ENCODE results near the gene KAZN.

KAZN gene

GRCh38 chr1:14648896-14649855 is 50.7 kb downstream of the KAZN start:
- H3K9ac ChIP-seq (ENCODE audit: low read length) = no peak overlapping the region
- H3K36me3 ChIP-seq (ENCODE audit: control insufficient read depth, insufficient read depth, low read length, severe bottlenecking) = no peaks in the 10 kb centered on the region
- H3K9me3 ChIP-seq (ENCODE audit: control insufficient read depth, low read length) = peaks cover 11% of the 10 kb centered on the region
- H3K4me3 ChIP-seq (ENCODE audit: low read length) = no peak overlapping the region
- H3K27me3 ChIP-seq (replicated peaks; ENCODE audit: control insufficient read depth, insufficient read depth, low read length) = no peaks in the 10 kb centered on the region
- no peak for DNase-seq (ENCODE audit: low read depth)
- H3K4me1 ChIP-seq (ENCODE audit: control insufficient read depth, insufficient read depth, low read length) = peaks cover 19% of the 10 kb centered on the region

- H3K9ac ChIP-seq (ENCODE audit: low read length) = no peak overlapping the region
- H3K27me3 ChIP-seq (replicated peaks; ENCODE audit: control insufficient read depth, insufficient read depth, low read length) = no peaks in the 10 kb centered on the region
- H3K36me3 ChIP-seq (ENCODE audit: control insufficient read depth, insufficient read depth, low read length, severe bottlenecking) = no peaks in the 10 kb centered on the region
- no peak overlapping the region for H3K4me3 ChIP-seq (ENCODE audit: low read length)
- H3K4me1 ChIP-seq (ENCODE audit: control insufficient read depth, insufficient read depth, low read length) = peaks cover 19% of the 10 kb centered on the region
- no peak for DNase-seq (ENCODE audit: low read depth)
- H3K9me3 ChIP-seq (ENCODE audit: control insufficient read depth, low read length) = peaks cover 8% of the 10 kb centered on the region
Measured at GRCh38 chr1:14649976-14650375, 51.5 kb downstream of the KAZN start.

- no peak overlapping the region for H3K9ac ChIP-seq (ENCODE audit: low read length)
- no peaks in the 10 kb centered on the region for H3K27me3 ChIP-seq (replicated peaks; ENCODE audit: control insufficient read depth, insufficient read depth, low read length)
- H3K36me3 ChIP-seq (ENCODE audit: control insufficient read depth, insufficient read depth, low read length, severe bottlenecking) = no peaks in the 10 kb centered on the region
- H3K9me3 ChIP-seq (ENCODE audit: control insufficient read depth, low read length) = no peaks in the 10 kb centered on the region
- no peak overlapping the region for H3K4me3 ChIP-seq (ENCODE audit: low read length)
- H3K4me1 ChIP-seq (ENCODE audit: control insufficient read depth, insufficient read depth, low read length) = peaks cover 19% of the 10 kb centered on the region
- no peak for DNase-seq (ENCODE audit: low read depth)
Measured at GRCh38 chr1:14650951-14651350, 52.5 kb downstream of the KAZN start.

- Histone ChIP-seq H3K9me3 (ENCODE audit: control insufficient read depth, low read length) (no peaks in the 10 kb centered on the region), H3K4me1 (ENCODE audit: control insufficient read depth, insufficient read depth, low read length) (peaks cover 18% of the 10 kb centered on the region), H3K27me3 (replicated peaks; ENCODE audit: control insufficient read depth, insufficient read depth, low read length) (no peaks in the 10 kb centered on the region), H3K9ac (ENCODE audit: low read length) (no peak overlapping the region), H3K4me3 (ENCODE audit: low read length) (no peak overlapping the region), H3K36me3 (ENCODE audit: control insufficient read depth, insufficient read depth, low read length, severe bottlenecking) (no peaks in the 10 kb centered on the region)
- no peak for DNase-seq (ENCODE audit: low read depth)
Measured at GRCh38 chr1:14652840-14653239, 54.4 kb downstream of the KAZN start.

GRCh38 chr1:14653461-14653960 is 55.0 kb downstream of the KAZN start:
- Histone ChIP-seq H3K27me3 (replicated peaks; ENCODE audit: control insufficient read depth, insufficient read depth, low read length) (no peaks in the 10 kb centered on the region), H3K36me3 (ENCODE audit: control insufficient read depth, insufficient read depth, low read length, severe bottlenecking) (no peaks in the 10 kb centered on the region), H3K9me3 (ENCODE audit: control insufficient read depth, low read length) (no peaks in the 10 kb centered on the region), H3K4me3 (ENCODE audit: low read length) (no peak overlapping the region), H3K4me1 (ENCODE audit: control insufficient read depth, insufficient read depth, low read length) (peaks cover 12% of the 10 kb centered on the region), H3K9ac (ENCODE audit: low read length) (no peak overlapping the region)
- DNase-seq (ENCODE audit: low read depth) = no peak

GRCh38 chr1:14654554-14654953 is 56.1 kb downstream of the KAZN start:
- Histone ChIP-seq H3K9me3 (ENCODE audit: control insufficient read depth, low read length) (no peaks in the 10 kb centered on the region), H3K36me3 (ENCODE audit: control insufficient read depth, insufficient read depth, low read length, severe bottlenecking) (no peaks in the 10 kb centered on the region), H3K9ac (ENCODE audit: low read length) (no peak overlapping the region), H3K4me1 (ENCODE audit: control insufficient read depth, insufficient read depth, low read length) (peaks cover 3% of the 10 kb centered on the region), H3K27me3 (replicated peaks; ENCODE audit: control insufficient read depth, insufficient read depth, low read length) (no peaks in the 10 kb centered on the region), H3K4me3 (ENCODE audit: low read length) (no peak overlapping the region)
- DNase-seq (ENCODE audit: low read depth) = no peak

GRCh38 chr1:14655385-14655784 is 56.9 kb downstream of the KAZN start:
- H3K9me3 ChIP-seq (ENCODE audit: control insufficient read depth, low read length) = no peaks in the 10 kb centered on the region
- no peak for DNase-seq (ENCODE audit: low read depth)
- no peaks in the 10 kb centered on the region for H3K27me3 ChIP-seq (replicated peaks; ENCODE audit: control insufficient read depth, insufficient read depth, low read length)
- no peak overlapping the region for H3K4me3 ChIP-seq (ENCODE audit: low read length)
- H3K9ac ChIP-seq (ENCODE audit: low read length) = no peak overlapping the region
- no peaks in the 10 kb centered on the region for H3K36me3 ChIP-seq (ENCODE audit: control insufficient read depth, insufficient read depth, low read length, severe bottlenecking)
- peaks cover 3% of the 10 kb centered on the region for H3K4me1 ChIP-seq (ENCODE audit: control insufficient read depth, insufficient read depth, low read length)

- peaks cover 12% of the 10 kb centered on the region for H3K4me1 ChIP-seq (ENCODE audit: control insufficient read depth, insufficient read depth, low read length)
- DNase-seq (ENCODE audit: low read depth) = no peak
- no peak overlapping the region for H3K4me3 ChIP-seq (ENCODE audit: low read length)
- H3K9ac ChIP-seq (ENCODE audit: low read length) = no peak overlapping the region
- no peaks in the 10 kb centered on the region for H3K36me3 ChIP-seq (ENCODE audit: control insufficient read depth, insufficient read depth, low read length, severe bottlenecking)
- H3K9me3 ChIP-seq (ENCODE audit: control insufficient read depth, low read length) = no peaks in the 10 kb centered on the region
- H3K27me3 ChIP-seq (replicated peaks; ENCODE audit: control insufficient read depth, insufficient read depth, low read length) = no peaks in the 10 kb centered on the region
Measured at GRCh38 chr1:14656384-14656937, 58.0 kb downstream of the KAZN start.

- no peaks in the 10 kb centered on the region for H3K9me3 ChIP-seq (ENCODE audit: control insufficient read depth, low read length)
- DNase-seq (ENCODE audit: low read depth) = no peak
- H3K9ac ChIP-seq (ENCODE audit: low read length) = no peak overlapping the region
- no peaks in the 10 kb centered on the region for H3K27me3 ChIP-seq (replicated peaks; ENCODE audit: control insufficient read depth, insufficient read depth, low read length)
- no peak overlapping the region for H3K4me3 ChIP-seq (ENCODE audit: low read length)
- no peaks in the 10 kb centered on the region for H3K36me3 ChIP-seq (ENCODE audit: control insufficient read depth, insufficient read depth, low read length, severe bottlenecking)
- peaks cover 9% of the 10 kb centered on the region for H3K4me1 ChIP-seq (ENCODE audit: control insufficient read depth, insufficient read depth, low read length)
Measured at GRCh38 chr1:14658642-14659041, 60.2 kb downstream of the KAZN start.

- no peak overlapping the region for H3K9ac ChIP-seq (ENCODE audit: low read length)
- H3K4me3 ChIP-seq (ENCODE audit: low read length) = no peak overlapping the region
- DNase-seq (ENCODE audit: low read depth) = no peak
- H3K4me1 ChIP-seq (ENCODE audit: control insufficient read depth, insufficient read depth, low read length) = peaks cover 9% of the 10 kb centered on the region
- no peaks in the 10 kb centered on the region for H3K27me3 ChIP-seq (replicated peaks; ENCODE audit: control insufficient read depth, insufficient read depth, low read length)
- no peaks in the 10 kb centered on the region for H3K9me3 ChIP-seq (ENCODE audit: control insufficient read depth, low read length)
- no peaks in the 10 kb centered on the region for H3K36me3 ChIP-seq (ENCODE audit: control insufficient read depth, insufficient read depth, low read length, severe bottlenecking)
Measured at GRCh38 chr1:14659913-14660312, 61.4 kb downstream of the KAZN start.

GRCh38 chr1:14660801-14661200 is 62.3 kb downstream of the KAZN start:
- Histone ChIP-seq H3K36me3 (ENCODE audit: control insufficient read depth, insufficient read depth, low read length, severe bottlenecking) (no peaks in the 10 kb centered on the region), H3K27me3 (replicated peaks; ENCODE audit: control insufficient read depth, insufficient read depth, low read length) (no peaks in the 10 kb centered on the region), H3K9me3 (ENCODE audit: control insufficient read depth, low read length) (no peaks in the 10 kb centered on the region), H3K4me1 (ENCODE audit: control insufficient read depth, insufficient read depth, low read length) (peaks cover 9% of the 10 kb centered on the region), H3K4me3 (ENCODE audit: low read length) (peak overlapping the region; percentile 56), H3K9ac (ENCODE audit: low read length) (no peak overlapping the region)
- no peak for DNase-seq (ENCODE audit: low read depth)

All from adipocyte (in vitro differentiated cells).